A673 (cell line): Measurements from ENCODE around the gene CLPSL2. TPM values are rescaled to one million over a fixed set of nuclear protein-coding genes. Genes with fewer than 3 reads are reported as not detected.

ENCODE experiments used
- BruUV-seq: library from RNA; stranded (reverse); fragments of 400-500 nt; replicated peaks from 2 replicates; lab custom pipeline; 2021; lab: Mats Ljungman, UMichigan
- CTCF ChIA-PET: fragments of 300-600 bp; sonication (Branson Sonifier 250); formaldehyde crosslinking; loops from one replicate; lab custom pipeline; 2022; ENCODE audit warnings: antibody characterized with exemption; lab: Charles Lee
- POLR2A ChIA-PET: fragments of 300-600 bp; sonication (Branson Sonifier 250); formaldehyde crosslinking; loops from one replicate; lab custom pipeline; 2022; ENCODE audit warnings: antibody characterized with exemption; ENCODE audit not compliant: low non-redundant PET; lab: Charles Lee
- DNase-seq: peaks from one replicate; pipeline ENCODE4 v3.0.0-alpha.2; 2015; ENCODE audit warnings: low spot score
- H3K27ac ChIP-seq: fragments of 200-600 bp; sonication (generic); 2 replicates; pipeline ENCODE4 v1.5.1; 2016; ENCODE audit warnings: mixed run types, low read depth, mild to moderate bottlenecking, mixed read lengths, antibody characterized with exemption, low read length; ENCODE audit not compliant: poor library complexity, severe bottlenecking
- H3K27me3 ChIP-seq: fragments of 200-600 bp; sonication (generic); replicated peaks from 2 replicates; pipeline ENCODE4 v1.6.1; 2017; ENCODE audit warnings: mixed run types, low read depth, mild to moderate bottlenecking, mixed read lengths, antibody characterized with exemption, low read length; ENCODE audit not compliant: insufficient read depth, poor library complexity
- H3K36me3 ChIP-seq: fragments of 200-600 bp; sonication (generic); 2 replicates; pipeline ENCODE4 v1.6.1; 2016; ENCODE audit warnings: mixed run types, mild to moderate bottlenecking, mixed read lengths, antibody characterized with exemption, low read length; ENCODE audit not compliant: insufficient read depth, poor library complexity, severe bottlenecking
- H3K4me1 ChIP-seq: fragments of 200-600 bp; sonication (generic); 2 replicates; pipeline ENCODE4 v1.6.1; 2017; ENCODE audit warnings: mixed run types, mild to moderate bottlenecking, mixed read lengths, antibody characterized with exemption, low read length; ENCODE audit not compliant: insufficient read depth, poor library complexity, severe bottlenecking
- H3K4me3 ChIP-seq: fragments of 200-600 bp; sonication (generic); 2 replicates; pipeline ENCODE4 v1.5.1; 2016; ENCODE audit warnings: low read depth, mixed run types, mild to moderate bottlenecking, mixed read lengths, low read length; ENCODE audit not compliant: poor library complexity, severe bottlenecking
- H3K9me3 ChIP-seq: fragments of 200-600 bp; sonication (generic); 2 replicates; pipeline ENCODE4 v1.6.1; 2016; ENCODE audit warnings: mixed run types, low read depth, mild to moderate bottlenecking, mixed read lengths, antibody characterized with exemption, low read length; ENCODE audit not compliant: poor library complexity, severe bottlenecking
- CTCF ChIP-seq: fragments of 300-800, 200-600 bp; sonication (generic); conservative IDR thresholded peaks from 2 replicates; pipeline ENCODE4 v1.5.1; 2017; ENCODE audit warnings: low read depth, mild to moderate bottlenecking, antibody characterized with exemption, low read length, moderate library complexity, mixed read lengths
- EZH2 ChIP-seq: fragments of 200-600 bp; sonication (generic); IDR thresholded peaks from 2 replicates; pipeline ENCODE4 v1.6.1; 2017; ENCODE audit warnings: borderline replicate concordance, low read depth, mild to moderate bottlenecking, mixed read lengths, antibody characterized with exemption, low read length; ENCODE audit not compliant: poor library complexity, severe bottlenecking
- intact Hi-C: fragments of 100-400 bp; cut with micrococcal nuclease; formaldehyde crosslinking; loops from one replicate; pipeline ENCODE4 v1.10.0; 2022; ENCODE audit not compliant: unreplicated experiment
- total RNA-seq: library from RNA; stranded (reverse); gene quantifications from 2 replicates; pipeline ENCODE4 v1.2.3, GENCODE V29; 2021

The CLPSL2 gene
- total RNA-seq, 1 experiment from 2014 or later, result not detected

DNA sequence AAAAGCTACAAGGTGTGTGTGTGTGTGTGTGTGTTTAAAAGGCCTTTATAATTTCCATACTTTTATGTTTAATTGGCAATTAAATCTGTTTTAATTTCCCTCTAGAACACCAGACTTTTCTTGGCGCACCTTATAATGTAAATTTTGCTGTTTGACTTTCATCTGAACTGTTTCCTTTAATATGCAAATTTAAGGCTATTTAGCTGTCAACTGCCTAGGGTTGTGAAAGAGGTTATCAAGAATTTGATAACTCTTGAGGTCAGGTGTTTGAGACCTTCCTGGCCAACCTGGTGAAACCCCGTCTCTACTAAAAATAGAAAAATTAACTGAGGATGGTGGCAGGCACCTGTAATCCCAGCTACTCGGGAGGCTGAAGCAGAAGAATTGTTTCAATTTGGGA is 24.8 kb downstream of the CLPSL2 start:
- no peaks in the 10 kb centered on the region for H3K27me3 ChIP-seq
- intact Hi-C loops, result no loop called here
- H3K36me3 ChIP-seq, result no peaks in the 10 kb centered on the region
- H3K4me1 ChIP-seq, result no peaks in the 10 kb centered on the region
- no TSS peak for BruUV-seq
- DNase-seq, result no peak
- no peak overlapping the region for H3K27ac ChIP-seq
- CTCF ChIA-PET, result no interaction called here
- TF ChIP-seq EZH2 (no peak), CTCF (no peak)
- POLR2A ChIA-PET, result no interaction called here
- no peaks in the 10 kb centered on the region for H3K9me3 ChIP-seq
- H3K4me3 ChIP-seq, result no peak overlapping the region

GRCh38 chr6:35804996-35805736 is 28.8 kb downstream of the CLPSL2 start, which contains the start of gene LHFPL5:
TSS of gene LHFPL5 (plus strand) at chr6:35805352. CDS start at chr6:35805671, 319 bp downstream.
- H3K27ac ChIP-seq, result no peak within 1 kb of the TSS
- BruUV-seq, result no TSS peak
- H3K4me1 ChIP-seq, result no peaks in the 10 kb centered on the region
- no peaks in the 10 kb centered on the region for H3K9me3 ChIP-seq
- intact Hi-C loops, result no loop called here
- CTCF ChIA-PET, result interaction anchor here (0.5 kb wide), 2 partner anchors 283 to 1651 kb away, joined by 3 to 10 read pairs; no protein-coding TSS in a partner anchor
- DNase-seq, result peak; percentile 71
- H3K4me3 ChIP-seq, result no peak within 1 kb of the TSS
- no peaks in the 10 kb centered on the region for H3K27me3 ChIP-seq
- POLR2A ChIA-PET, result no interaction called here
- TF ChIP-seq CTCF (no peak), EZH2 (no peak)
- no peaks in the 10 kb centered on the region for H3K36me3 ChIP-seq

- no TSS peak for BruUV-seq
- DNase-seq, result peak; percentile 51
- intact Hi-C loops, result no loop called here
Observed at GRCh38 chr6:35808688-35809087, 32.3 kb downstream of the CLPSL2 start.

More at GRCh38 chr6:35808688-35809087, 32.3 kb downstream of the CLPSL2 start:
- no peak overlapping the region for H3K4me3 ChIP-seq
- H3K9me3 ChIP-seq, result no peaks in the 10 kb centered on the region
- H3K4me1 ChIP-seq, result peaks cover 9% of the 10 kb centered on the region
- ChIA-PET CTCF (no interaction called here), POLR2A (no interaction called here)
- no peaks in the 10 kb centered on the region for H3K27me3 ChIP-seq
- no peak overlapping the region for H3K27ac ChIP-seq
- TF ChIP-seq EZH2 (no peak), CTCF (no peak)
- no peaks in the 10 kb centered on the region for H3K36me3 ChIP-seq
